ENCODE data around the gene QKI. TPM values are rescaled to one million over a fixed set of nuclear protein-coding genes. Genes with fewer than 3 reads are reported as not detected.

QKI gene
- polyA plus RNA-seq, 1 experiment: 143 TPM

- no peak for DNase-seq (ENCODE audit: low read depth)
- no peaks in the 10 kb centered on the region for H3K36me3 ChIP-seq (ENCODE audit: control insufficient read depth, insufficient read depth, low read length)
- no peak overlapping the region for H3K4me3 ChIP-seq (ENCODE audit: low read depth, low read length)
- no peak for TF ChIP-seq CTCF (IDR thresholded peaks at IDR 0.05; ENCODE audit: insufficient read depth, low read depth, low read length)
- POLR2A ChIA-PET: no interaction called here
- no peaks in the 10 kb centered on the region for H3K27me3 ChIP-seq (ENCODE audit: control insufficient read depth, insufficient read depth, low read length)
- CTCF ChIA-PET: no interaction called here
Observed at GRCh38 chr6:163607792-163608191, 193.3 kb downstream of the QKI start.

GRCh38 chr6:163608204-163608644, 193.7 kb downstream of the QKI start:
- no peak for TF ChIP-seq CTCF (IDR thresholded peaks at IDR 0.05; ENCODE audit: insufficient read depth, low read depth, low read length)
- CTCF ChIA-PET: no interaction called here
- no peaks in the 10 kb centered on the region for H3K27me3 ChIP-seq (ENCODE audit: control insufficient read depth, insufficient read depth, low read length)
- no peak for DNase-seq (ENCODE audit: low read depth)
- H3K4me3 ChIP-seq (ENCODE audit: low read depth, low read length): no peak overlapping the region
- POLR2A ChIA-PET: no interaction called here
- no peaks in the 10 kb centered on the region for H3K36me3 ChIP-seq (ENCODE audit: control insufficient read depth, insufficient read depth, low read length)

- Histone ChIP-seq H3K27me3 (ENCODE audit: control insufficient read depth, insufficient read depth, low read length) (no peaks in the 10 kb centered on the region), H3K36me3 (ENCODE audit: control insufficient read depth, insufficient read depth, low read length) (no peaks in the 10 kb centered on the region), H3K4me3 (ENCODE audit: low read depth, low read length) (no peak overlapping the region)
- ChIA-PET POLR2A (no interaction called here), CTCF (no interaction called here)
- no peak for DNase-seq (ENCODE audit: low read depth)
- TF ChIP-seq CTCF (IDR thresholded peaks at IDR 0.05; ENCODE audit: insufficient read depth, low read depth, low read length): no peak
Observed at GRCh38 chr6:163612200-163612599, 197.7 kb downstream of the QKI start.

- Histone ChIP-seq H3K4me3 (ENCODE audit: low read depth, low read length) (no peak overlapping the region), H3K27me3 (ENCODE audit: control insufficient read depth, insufficient read depth, low read length) (no peaks in the 10 kb centered on the region), H3K36me3 (ENCODE audit: control insufficient read depth, insufficient read depth, low read length) (no peaks in the 10 kb centered on the region)
- no peak for DNase-seq (ENCODE audit: low read depth)
- ChIA-PET CTCF (no interaction called here), POLR2A (no interaction called here)
- no peak for TF ChIP-seq CTCF (IDR thresholded peaks at IDR 0.05; ENCODE audit: insufficient read depth, low read depth, low read length)
Observed at GRCh38 chr6:163613025-163613424, 198.5 kb downstream of the QKI start.

GRCh38 chr6:163613668-163614067, 199.2 kb downstream of the QKI start:
- H3K4me3 ChIP-seq (ENCODE audit: low read depth, low read length): no peak overlapping the region
- CTCF ChIA-PET: no interaction called here
- TF ChIP-seq CTCF (IDR thresholded peaks at IDR 0.05; ENCODE audit: insufficient read depth, low read depth, low read length): no peak
- POLR2A ChIA-PET: no interaction called here
- H3K36me3 ChIP-seq (ENCODE audit: control insufficient read depth, insufficient read depth, low read length): no peaks in the 10 kb centered on the region
- DNase-seq (ENCODE audit: low read depth): no peak
- H3K27me3 ChIP-seq (ENCODE audit: control insufficient read depth, insufficient read depth, low read length): no peaks in the 10 kb centered on the region

All from BJ (cell line).